ENCODE data around the gene CTRL.

The CTRL gene

GRCh38 chr16:67901734-67902133 lies 29.9 kb downstream of the CTRL start:
- H4K8ac ChIP-seq (ENCODE audit: low read depth, low read length), result no peak overlapping the region
- no peak overlapping the region for H3K4me2 ChIP-seq (ENCODE audit: low read length)
- no peak overlapping the region for H2BK12ac ChIP-seq (ENCODE audit: low read length)

DNA sequence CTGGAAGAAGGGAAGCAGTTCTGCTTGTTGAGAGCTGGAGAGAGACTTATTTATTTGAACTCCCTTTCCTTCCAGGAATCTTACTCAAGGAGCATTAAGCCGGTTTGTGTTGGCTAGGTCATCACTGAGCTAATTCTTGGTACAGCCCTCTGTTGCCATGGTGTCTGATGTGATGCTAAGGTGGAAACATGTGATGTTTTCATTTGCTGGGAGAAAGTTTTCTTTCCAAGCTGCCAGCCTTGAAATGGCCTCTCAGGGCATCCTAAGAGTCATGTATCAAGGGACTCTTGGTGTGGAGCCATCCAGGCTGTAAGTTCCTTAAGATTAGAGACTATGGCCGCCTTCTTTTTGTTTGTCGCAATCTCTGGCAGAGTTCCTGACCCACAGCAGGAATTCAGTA lies 34.4 kb downstream of the CTRL start:
- Histone ChIP-seq H4K12ac (ENCODE audit: low read depth, low read length) (no peak overlapping the region), H3K9me3 (ENCODE audit: insufficient read depth, low read depth, low read length) (no peaks in the 10 kb centered on the region), H3K18ac (ENCODE audit: low read length) (no peak overlapping the region), H3K4me3 (ENCODE audit: low read depth, low read length) (no peak overlapping the region), H3K4me1 (ENCODE audit: control insufficient read depth in 1 of 2, insufficient read depth in 2 of 2, low read length in 2 of 2) (peaks cover 5 to 8% of the 10 kb centered on the region in 2 experiments), H3K79me2 (ENCODE audit: control insufficient read depth, insufficient read depth, low read length, poor library complexity) (peaks cover 8% of the 10 kb centered on the region), H2BK120ac (ENCODE audit: insufficient read depth, low read length, poor library complexity) (no peak overlapping the region), H3K27me3 (ENCODE audit: insufficient read depth, low read length) (no peaks in the 10 kb centered on the region), H4K8ac (ENCODE audit: low read depth, low read length) (no peak overlapping the region), H3K79me1 (ENCODE audit: low read length) (peaks cover 6% of the 10 kb centered on the region), H2BK12ac (ENCODE audit: low read length) (no peak overlapping the region), H3K27ac (ENCODE audit: low read depth, low read length) (no peak overlapping the region), H3K23ac (ENCODE audit: low read length) (no peak overlapping the region), H3K4me2 (ENCODE audit: low read length) (no peak overlapping the region), H3K36me3 (ENCODE audit: control insufficient read depth in 1 of 2, insufficient read depth in 2 of 2, low read length in 2 of 2) (peaks cover 0 to 4% of the 10 kb centered on the region in 2 experiments), H3K14ac (ENCODE audit: low read length) (no peak overlapping the region), H2BK5ac (ENCODE audit: low read depth, low read length, poor library complexity) (no peak overlapping the region), H3K9ac (ENCODE audit: low read length) (no peak overlapping the region), H4K91ac (ENCODE audit: low read depth, low read length) (no peak overlapping the region), H3K4ac (ENCODE audit: low read depth, low read length) (no peak overlapping the region), H2AFZ (ENCODE audit: insufficient read depth, low read length, poor library complexity) (no peak overlapping the region), H2AK5ac (ENCODE audit: low read length) (no peak overlapping the region)
- DNase-seq, result no peak
- no CpG with 5 or more reads among the region's 3 CpGs for WGBS (ENCODE audit: extremely low coverage, insufficient coverage, insufficient read length)

More at GRCh38 chr16:67901734-67902133, 29.9 kb downstream of the CTRL start:
- Histone ChIP-seq H3K36me3 (ENCODE audit: control insufficient read depth in 1 of 2, insufficient read depth in 2 of 2, low read length in 2 of 2) (peaks cover 3 to 7% of the 10 kb centered on the region in 2 experiments), H3K79me2 (ENCODE audit: control insufficient read depth, insufficient read depth, low read length, poor library complexity) (no peaks in the 10 kb centered on the region), H3K27me3 (ENCODE audit: insufficient read depth, low read length) (no peaks in the 10 kb centered on the region), H2BK120ac (ENCODE audit: insufficient read depth, low read length, poor library complexity) (no peak overlapping the region), H3K79me1 (ENCODE audit: low read length) (no peaks in the 10 kb centered on the region), H3K9me3 (ENCODE audit: insufficient read depth, low read depth, low read length) (no peaks in the 10 kb centered on the region), H3K4me3 (ENCODE audit: low read depth, low read length) (no peak overlapping the region), H3K27ac (ENCODE audit: low read depth, low read length) (no peak overlapping the region), H4K12ac (ENCODE audit: low read depth, low read length) (no peak overlapping the region), H2BK5ac (ENCODE audit: low read depth, low read length, poor library complexity) (no peak overlapping the region), H3K9ac (ENCODE audit: low read length) (no peak overlapping the region), H2AK5ac (ENCODE audit: low read length) (no peak overlapping the region), H4K91ac (ENCODE audit: low read depth, low read length) (no peak overlapping the region), H3K4ac (ENCODE audit: low read depth, low read length) (peak overlapping the region; percentile 33), H3K18ac (ENCODE audit: low read length) (no peak overlapping the region), H3K23ac (ENCODE audit: low read length) (no peak overlapping the region), H2AFZ (ENCODE audit: insufficient read depth, low read length, poor library complexity) (no peak overlapping the region), H3K14ac (ENCODE audit: low read length) (no peak overlapping the region), H3K4me1 (ENCODE audit: control insufficient read depth in 1 of 2, insufficient read depth in 2 of 2, low read length in 2 of 2) (no peaks in the 10 kb centered on the region)
- no peak for DNase-seq
- WGBS (ENCODE audit: extremely low coverage, insufficient coverage, insufficient read length), result no CpG with 5 or more reads among the region's 5 CpGs

DNA sequence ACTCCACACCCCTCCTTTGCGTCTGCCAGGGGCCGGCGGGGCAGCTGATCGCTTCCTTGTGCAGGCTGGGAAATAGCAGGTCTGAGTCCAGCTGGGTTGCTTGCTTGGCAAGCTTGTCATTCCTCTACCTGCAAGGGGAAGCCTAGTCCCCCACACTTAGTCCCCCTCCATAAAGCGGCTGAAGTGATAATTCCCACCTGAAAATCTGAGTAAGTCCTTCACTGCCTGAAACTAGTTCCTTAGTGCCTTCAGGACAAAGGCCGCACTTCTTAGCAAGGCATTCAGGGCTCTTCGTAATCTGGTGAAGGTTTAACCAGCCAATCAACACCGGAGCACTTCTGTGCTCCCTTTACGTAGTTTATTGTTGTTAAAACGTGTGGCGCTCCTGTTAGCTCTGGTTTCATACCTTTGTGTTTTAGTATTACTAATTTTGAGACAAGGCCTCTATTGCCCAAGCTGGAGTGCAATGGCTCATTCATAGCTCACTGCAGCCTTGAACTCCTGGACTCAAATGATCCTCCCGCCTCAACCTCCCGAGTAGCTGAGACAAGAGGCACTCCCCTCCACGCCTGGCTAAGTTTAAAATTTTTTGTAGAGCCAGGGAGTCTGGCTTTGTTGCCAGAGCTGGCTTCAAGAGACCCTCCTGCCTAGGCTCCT lies 37.8 kb downstream of the CTRL start:
- no peak for DNase-seq

GRCh38 chr16:67892899-67893742 lies 38.5 kb downstream of the CTRL start, which contains the start of gene PSKH1:
Gene PSKH1 (plus strand): TSS chr16:67893254. CDS start chr16:67908750, 15,496 bp downstream.
- Histone ChIP-seq H3K9ac (ENCODE audit: low read length) (peak within 1 kb of the TSS; percentile 100), H3K9me3 (ENCODE audit: insufficient read depth, low read depth, low read length) (no peaks in the 10 kb centered on the region), H3K4ac (ENCODE audit: low read depth, low read length) (peak within 1 kb of the TSS; percentile 71), H4K8ac (ENCODE audit: low read depth, low read length) (peak within 1 kb of the TSS; percentile 98), H3K79me1 (ENCODE audit: low read length) (peaks cover 6% of the 10 kb centered on the region), H4K91ac (ENCODE audit: low read depth, low read length) (peak within 1 kb of the TSS; percentile 98), H2AK5ac (ENCODE audit: low read length) (peak within 1 kb of the TSS; percentile 95), H3K23ac (ENCODE audit: low read length) (no peak within 1 kb of the TSS), H2BK5ac (ENCODE audit: low read depth, low read length, poor library complexity) (peak within 1 kb of the TSS; percentile 78), H3K14ac (ENCODE audit: low read length) (peak within 1 kb of the TSS; percentile 97), H3K4me2 (ENCODE audit: low read length) (peak within 1 kb of the TSS; percentile 96), H3K36me3 (ENCODE audit: control insufficient read depth in 1 of 2, insufficient read depth in 2 of 2, low read length in 2 of 2) (no peaks in the 10 kb centered on the region), H2BK120ac (ENCODE audit: insufficient read depth, low read length, poor library complexity) (peak within 1 kb of the TSS; percentile 97), H3K18ac (ENCODE audit: low read length) (peak within 1 kb of the TSS; percentile 100), H3K27me3 (ENCODE audit: insufficient read depth, low read length) (no peaks in the 10 kb centered on the region), H4K12ac (ENCODE audit: low read depth, low read length) (peak within 1 kb of the TSS; percentile 98), H2BK12ac (ENCODE audit: low read length) (no peak within 1 kb of the TSS), H2AFZ (ENCODE audit: insufficient read depth, low read length, poor library complexity) (peak within 1 kb of the TSS; percentile 98), H3K4me1 (ENCODE audit: control insufficient read depth in 1 of 2, insufficient read depth in 2 of 2, low read length in 2 of 2) (peaks cover 5 to 8% of the 10 kb centered on the region in 2 experiments), H3K79me2 (ENCODE audit: control insufficient read depth, insufficient read depth, low read length, poor library complexity) (peaks cover 8% of the 10 kb centered on the region), H3K27ac (ENCODE audit: low read depth, low read length) (peak within 1 kb of the TSS; percentile 61), H3K4me3 (ENCODE audit: low read depth, low read length) (peak within 1 kb of the TSS; percentile 95)
- no CpG with 5 or more reads among the region's 90 CpGs for WGBS (ENCODE audit: extremely low coverage, insufficient coverage, insufficient read length)
- DNase-seq, result peak; percentile 95 to 96

More for the DNA sequence above, 37.8 kb downstream of the CTRL start:
- Histone ChIP-seq H3K27ac (ENCODE audit: low read depth, low read length) (peak overlapping the region; percentile 61), H3K4me3 (ENCODE audit: low read depth, low read length) (peak overlapping the region; percentile 95), H3K36me3 (ENCODE audit: control insufficient read depth in 1 of 2, insufficient read depth in 2 of 2, low read length in 2 of 2) (no peaks in the 10 kb centered on the region), H3K9me3 (ENCODE audit: insufficient read depth, low read depth, low read length) (no peaks in the 10 kb centered on the region), H3K18ac (ENCODE audit: low read length) (peak overlapping the region; percentile 100), H3K4ac (ENCODE audit: low read depth, low read length) (peak overlapping the region; percentile 71), H2BK120ac (ENCODE audit: insufficient read depth, low read length, poor library complexity) (peak overlapping the region; percentile 97), H3K23ac (ENCODE audit: low read length) (no peak overlapping the region), H2BK12ac (ENCODE audit: low read length) (no peak overlapping the region), H2BK5ac (ENCODE audit: low read depth, low read length, poor library complexity) (peak overlapping the region; percentile 78), H3K4me2 (ENCODE audit: low read length) (peak overlapping the region; percentile 96), H3K79me2 (ENCODE audit: control insufficient read depth, insufficient read depth, low read length, poor library complexity) (peaks cover 8% of the 10 kb centered on the region), H2AK5ac (ENCODE audit: low read length) (peak overlapping the region; percentile 95), H3K14ac (ENCODE audit: low read length) (peak overlapping the region; percentile 97), H3K79me1 (ENCODE audit: low read length) (peaks cover 6% of the 10 kb centered on the region), H2AFZ (ENCODE audit: insufficient read depth, low read length, poor library complexity) (peak overlapping the region; percentile 98), H3K9ac (ENCODE audit: low read length) (peak overlapping the region; percentile 100), H4K12ac (ENCODE audit: low read depth, low read length) (peak overlapping the region; percentile 98), H4K91ac (ENCODE audit: low read depth, low read length) (peak overlapping the region; percentile 98), H4K8ac (ENCODE audit: low read depth, low read length) (peak overlapping the region; percentile 98), H3K27me3 (ENCODE audit: insufficient read depth, low read length) (no peaks in the 10 kb centered on the region), H3K4me1 (ENCODE audit: control insufficient read depth in 1 of 2, insufficient read depth in 2 of 2, low read length in 2 of 2) (peaks cover 5 to 8% of the 10 kb centered on the region in 2 experiments)
- WGBS (ENCODE audit: extremely low coverage, insufficient coverage, insufficient read length), result no CpG with 5 or more reads among the region's 14 CpGs

Data from trophoblast cell (in vitro differentiated cells and primary cell).